H9 (cell line): Measurements from ENCODE around the gene VPS45. TPM values are rescaled to one million over a fixed set of nuclear protein-coding genes. Genes with fewer than 3 reads are reported as not detected.

Experiments
- DNase-seq: peaks from one replicate; pipeline ENCODE4 v3.0.0-alpha.2; 2017
- H2AFZ ChIP-seq: one replicate; pipeline ENCODE4 v1.6.1; 2013; ENCODE audit warnings: mild to moderate bottlenecking, low read length, control low read depth, moderate library complexity
- H2AK5ac ChIP-seq: 2 replicates; pipeline ENCODE4 v1.6.1; 2013; ENCODE audit warnings: low read length, control low read depth, mixed read lengths; ENCODE audit not compliant: insufficient read length
- H2BK120ac ChIP-seq: one replicate; pipeline ENCODE4 v1.6.1; 2013; ENCODE audit warnings: low read depth, mild to moderate bottlenecking, low read length, control low read depth, inconsistent platforms; ENCODE audit not compliant: poor library complexity, severe bottlenecking
- H2BK12ac ChIP-seq: 2 replicates; pipeline ENCODE4 v1.6.1; 2013; ENCODE audit warnings: low read length, control low read depth, mixed read lengths, low read depth; ENCODE audit not compliant: insufficient read length
- H2BK15ac ChIP-seq: 2 replicates; pipeline ENCODE4 v1.6.1; 2013; ENCODE audit warnings: low read depth, low read length, control low read depth
- H2BK20ac ChIP-seq: one replicate; pipeline ENCODE4 v1.6.1; 2013; ENCODE audit warnings: low read depth, mild to moderate bottlenecking, low read length, control low read depth, inconsistent platforms; ENCODE audit not compliant: poor library complexity, severe bottlenecking
- H2BK5ac ChIP-seq: 2 replicates; pipeline ENCODE4 v1.6.1; 2013; ENCODE audit warnings: low read length, control low read depth, mixed read lengths; ENCODE audit not compliant: insufficient read length
- H3K14ac ChIP-seq: 2 replicates; pipeline ENCODE4 v1.6.1; 2013; ENCODE audit warnings: low read length, control low read depth; ENCODE audit not compliant: insufficient read depth
- H3K18ac ChIP-seq: 2 replicates; pipeline ENCODE4 v1.6.1; 2013; ENCODE audit warnings: low read depth, mild to moderate bottlenecking, mixed read lengths, low read length, control low read depth; ENCODE audit not compliant: insufficient read length
- H3K23ac ChIP-seq: 2 replicates; pipeline ENCODE4 v1.6.1; 2013; ENCODE audit warnings: low read length, control low read depth, mixed read lengths, low read depth; ENCODE audit not compliant: insufficient read length
- H3K23me2 ChIP-seq: 2 replicates; pipeline ENCODE4 v1.6.1; 2013; ENCODE audit warnings: low read depth, mild to moderate bottlenecking, mixed read lengths, low read length, control low read depth; ENCODE audit not compliant: insufficient read length, poor library complexity, severe bottlenecking
- H3K27ac ChIP-seq: 2 replicates; pipeline ENCODE4 v1.5.1; 2013; ENCODE audit warnings: low read length, control low read depth, mixed read lengths, low read depth; ENCODE audit not compliant: insufficient read length
- H3K27me3 ChIP-seq: 2 replicates; pipeline ENCODE4 v1.6.1; 2013; ENCODE audit warnings: low read length, control low read depth, inconsistent platforms; ENCODE audit not compliant: insufficient read depth
- H3K4ac ChIP-seq: 2 replicates; pipeline ENCODE4 v1.6.1; 2013; ENCODE audit warnings: low read depth, mild to moderate bottlenecking, control low read depth, inconsistent platforms, low read length, moderate library complexity
- H3K4me1 ChIP-seq: 2 replicates; pipeline ENCODE4 v1.6.1; 2013; ENCODE audit warnings: low read length, control low read depth, inconsistent platforms; ENCODE audit not compliant: insufficient read depth
- H3K4me2 ChIP-seq: 2 replicates; pipeline ENCODE4 v1.6.1; 2013; ENCODE audit warnings: low read length, control low read depth, mixed read lengths; ENCODE audit not compliant: insufficient read length, insufficient read depth
- H3K56ac ChIP-seq: 2 replicates; pipeline ENCODE4 v1.6.1; 2013; ENCODE audit warnings: low read depth, mild to moderate bottlenecking, mixed read lengths, low read length, control low read depth; ENCODE audit not compliant: insufficient read length
- H3K79me1 ChIP-seq: 2 replicates; pipeline ENCODE4 v1.6.1; 2013; ENCODE audit warnings: low read depth, mild to moderate bottlenecking, moderate library complexity, low read length, control low read depth, inconsistent platforms; ENCODE audit not compliant: insufficient read depth, poor library complexity, severe bottlenecking
- H3K79me2 ChIP-seq: 2 replicates; pipeline ENCODE4 v1.6.1; 2013; ENCODE audit warnings: low read length, control low read depth, inconsistent platforms; ENCODE audit not compliant: insufficient read depth
- H3K9ac ChIP-seq: 2 replicates; pipeline ENCODE4 v1.6.1; 2013; ENCODE audit warnings: low read length, control low read depth, mixed read lengths; ENCODE audit not compliant: insufficient read length; ENCODE audit errors: extremely low read depth
- H3K9me3 ChIP-seq: one replicate; pipeline ENCODE4 v1.6.1; 2013; ENCODE audit warnings: low read depth, low read length, inconsistent platforms; ENCODE audit not compliant: control insufficient read depth
- H3T11ph ChIP-seq: one replicate; pipeline ENCODE4 v1.6.1; 2013; ENCODE audit warnings: mild to moderate bottlenecking, low read length, control low read depth, inconsistent platforms
- H4K20me1 ChIP-seq: one replicate; pipeline ENCODE4 v1.6.1; 2013; ENCODE audit not compliant: control insufficient read depth, insufficient read length, insufficient read depth
- H4K5ac ChIP-seq: 2 replicates; pipeline ENCODE4 v1.6.1; 2013; ENCODE audit warnings: low read depth, mild to moderate bottlenecking, mixed read lengths, low read length, control low read depth; ENCODE audit not compliant: insufficient read length
- H4K8ac ChIP-seq: replicated peaks from 2 replicates; pipeline ENCODE4 v1.6.1; 2013; ENCODE audit warnings: low read length, control low read depth, mixed read lengths, low read depth; ENCODE audit not compliant: insufficient read length
- H4K91ac ChIP-seq: 2 replicates; pipeline ENCODE4 v1.6.1; 2013; ENCODE audit warnings: low read depth, mild to moderate bottlenecking, moderate library complexity, mixed read lengths, low read length, control low read depth; ENCODE audit not compliant: insufficient read length
- H3K27ac Mint-ChIP-seq, 3 experiments: 2 replicates in 2 of 3; 3 replicates in 1 of 3; pipeline ENCODE4 v1.8.0; 2020 to 2021; ENCODE audit warnings: mixed read lengths in 3 of 3, mild to moderate bottlenecking in 1 of 3, moderate library complexity in 1 of 3
- H3K27me3 Mint-ChIP-seq: 2 replicates; pipeline ENCODE4 v1.8.0; 2021; ENCODE audit warnings: low read depth, mild to moderate bottlenecking, moderate library complexity, mixed read lengths
- H3K36me3 Mint-ChIP-seq, 3 experiments: 2 replicates in 2 of 3; 3 replicates in 1 of 3; pipeline ENCODE4 v1.8.0; 2020 to 2021; ENCODE audit warnings: low read depth in 3 of 3, mixed read lengths in 3 of 3; ENCODE audit not compliant: insufficient read depth in 1 of 3
- H3K4me1 Mint-ChIP-seq, 2 experiments: 2 replicates each; pipeline ENCODE4 v1.8.0; 2020; ENCODE audit warnings: mixed read lengths in 2 of 2
- H3K4me3 Mint-ChIP-seq, 2 experiments: 2 replicates in 1 of 2; 3 replicates in 1 of 2; pipeline ENCODE4 v1.8.0; 2020 to 2021; ENCODE audit warnings: mild to moderate bottlenecking in 2 of 2, mixed read lengths in 2 of 2, moderate library complexity in 1 of 2
- H3K9me3 Mint-ChIP-seq, 2 experiments: 2 replicates in 1 of 2; 3 replicates in 1 of 2; pipeline ENCODE4 v1.8.0; 2020; ENCODE audit warnings: mild to moderate bottlenecking in 2 of 2, mixed read lengths in 2 of 2, moderate library complexity in 1 of 2
- CTCF ChIP-seq: fragments of 200-600 bp; sonication (generic); conservative IDR thresholded peaks from 3 replicates; pipeline ENCODE4 v1.8.0; 2021; ENCODE audit warnings: antibody characterized with exemption, mild to moderate bottlenecking
- total RNA-seq: library from RNA; stranded (reverse); gene quantifications from 2 replicates; pipeline ENCODE4 v1.2.1, GENCODE V29; 2021

VPS45 gene
- total RNA-seq, 1 experiment from 2014 or later: 31.8 TPM

GRCh38 chr1:150066328-150066727 lies 1.2 kb upstream of the VPS45 start:
- Histone ChIP-seq H2BK15ac (no peak overlapping the region), H2BK12ac (no peak overlapping the region), H2AK5ac (no peak overlapping the region), H3K27me3 (no peaks in the 10 kb centered on the region), H3K18ac (no peak overlapping the region), H2BK20ac (no peak overlapping the region), H4K5ac (no peak overlapping the region), H3K4me1 (no peaks in the 10 kb centered on the region), H3K14ac (no peak overlapping the region), H3K4ac (no peak overlapping the region), H3K23ac (no peak overlapping the region), H2BK120ac (no peak overlapping the region), H4K91ac (no peak overlapping the region), H2AFZ (no peak overlapping the region), H3K27ac (no peak overlapping the region), H3K9ac (peak overlapping the region; percentile 94), H3K9me3 (no peaks in the 10 kb centered on the region), H3K23me2 (peaks cover 4% of the 10 kb centered on the region), H3K79me2 (no peaks in the 10 kb centered on the region), H4K8ac (no peak overlapping the region), H3K79me1 (no peaks in the 10 kb centered on the region), H3K56ac (no peak overlapping the region), H4K20me1 (no peaks in the 10 kb centered on the region), H2BK5ac (no peak overlapping the region), H3T11ph (no peak overlapping the region), H3K4me2 (peak overlapping the region; percentile 87)
- Mint-ChIP-seq H3K9me3 (no peaks in the 10 kb centered on the region), H3K4me1 (peaks cover 19 to 20% of the 10 kb centered on the region in 2 experiments), H3K4me3 (peak overlapping the region; percentile 94 to 96), H3K27ac (peak overlapping the region; percentile 90 to 99 (median 98); a peak in 6 of 7 replicates), H3K36me3 (peaks cover 3 to 16% (median 16%) of the 10 kb centered on the region in 3 experiments; a peak in 6 of 7 replicates), H3K27me3 (no peaks in the 10 kb centered on the region)
- no peak for DNase-seq
- TF ChIP-seq CTCF: no peak
